Endothelial cell of umbilical vein (primary cell): ENCODE results near the gene CCDC15. TPM values are rescaled to one million over a fixed set of nuclear protein-coding genes. Genes with fewer than 3 reads are reported as not detected.

Source experiments
- BruUV-seq: library from RNA; stranded (reverse); fragments of 400-500 nt; replicated peaks from 2 replicates; lab custom pipeline; 2021; lab: Mats Ljungman, UMichigan
- CTCF ChIA-PET: fragments of 300-600, 350-600 bp; sonication (Branson Sonifier 250); formaldehyde crosslinking; loops from one replicate; lab custom pipeline; 2021; ENCODE audit warnings: antibody characterized with exemption, inconsistent platforms; lab: Charles Lee
- POLR2A ChIA-PET: fragments of 300-600, 350-600 bp; sonication (Branson Sonifier 250); formaldehyde crosslinking; loops from one replicate; lab custom pipeline; 2021; ENCODE audit warnings: antibody characterized with exemption, inconsistent platforms; lab: Charles Lee
- DNase-seq: peaks from one replicate; pipeline ENCODE4 v3.0.0-alpha.2; 2011; ENCODE audit warnings: low read depth, low spot score
- FAIRE-seq: peaks from 2 replicates; lab custom pipeline; 2011; peaks lifted over from hg19 to GRCh38; lab: Jason Lieb, UNC
- H2AFZ ChIP-seq: 2 replicates; pipeline ENCODE4 v1.6.0; 2012; ENCODE audit warnings: low read depth, low read length, control low read depth, inconsistent platforms
- H3K27ac ChIP-seq: 2 replicates; pipeline ENCODE4 v1.5.1; 2011; ENCODE audit warnings: low read depth, mild to moderate bottlenecking, control low read depth, low read length, moderate library complexity; ENCODE audit not compliant: insufficient read depth
- H3K27me3 ChIP-seq, 2 experiments: 2 replicates each; pipeline versions ENCODE4 v1.6.0 to v1.6.1; 2011; ENCODE audit warnings: low read length in 2 of 2, mixed read lengths in 1 of 2; ENCODE audit not compliant: control insufficient read depth in 2 of 2, insufficient read depth in 2 of 2
- H3K36me3 ChIP-seq, 2 experiments: 2 replicates in 1 of 2; 3 replicates in 1 of 2; pipeline ENCODE4 v1.5.1; 2011; ENCODE audit warnings: low read length in 2 of 2, mild to moderate bottlenecking in 1 of 2, moderate library complexity in 1 of 2; ENCODE audit not compliant: control insufficient read depth in 2 of 2, insufficient read depth in 2 of 2; ENCODE audit errors: extremely low read depth in 1 of 2
- H3K4me1 ChIP-seq: 3 replicates; pipeline ENCODE4 v1.5.1; 2011; ENCODE audit warnings: mild to moderate bottlenecking, low read length; ENCODE audit not compliant: control insufficient read depth, insufficient read depth; ENCODE audit errors: extremely low read depth
- H3K4me2 ChIP-seq: 2 replicates; pipeline ENCODE4 v1.6.1; 2011; ENCODE audit warnings: low read length, control low read depth, mixed read lengths; ENCODE audit not compliant: insufficient read depth
- H3K4me3 ChIP-seq, 3 experiments: fragments of 200-600 bp in 1 of 3; sonication (generic), shearing (Covaris generic) in 1 of 3; replicated peaks in 1 of 3; 2 replicates each; pipeline ENCODE4 v1.5.1; 2011 to 2016; ENCODE audit warnings: control low read depth in 3 of 3, low read length in 3 of 3, mild to moderate bottlenecking in 2 of 3, inconsistent platforms in 1 of 3, low read depth in 1 of 3, moderate library complexity in 1 of 3; ENCODE audit not compliant: insufficient read depth in 1 of 3
- H3K79me2 ChIP-seq: 2 replicates; pipeline ENCODE4 v1.6.0; 2012; ENCODE audit warnings: low read length, inconsistent platforms; ENCODE audit not compliant: control insufficient read depth, insufficient read depth
- H3K9ac ChIP-seq: replicated peaks from 2 replicates; pipeline ENCODE3; 2011; ENCODE audit warnings: low read length, control low read depth; ENCODE audit not compliant: insufficient read depth; ENCODE audit errors: extremely low read depth
- H3K9me1 ChIP-seq: replicated peaks from 3 replicates; pipeline ENCODE4 v1.6.0; 2011; ENCODE audit warnings: mild to moderate bottlenecking, low read length; ENCODE audit not compliant: control insufficient read depth, insufficient read depth; ENCODE audit errors: extremely low read depth
- H3K9me3 ChIP-seq: replicated peaks from 2 replicates; pipeline ENCODE4 v1.5.1; 2012; ENCODE audit warnings: low read length, inconsistent platforms; ENCODE audit not compliant: control insufficient read depth, insufficient read depth
- H4K20me1 ChIP-seq: replicated peaks from 2 replicates; pipeline ENCODE3; 2011; ENCODE audit warnings: mild to moderate bottlenecking, low read length; ENCODE audit not compliant: control insufficient read depth, insufficient read depth; ENCODE audit errors: extremely low read depth
- EZH2 ChIP-seq: IDR thresholded peaks from 2 replicates; pipeline ENCODE4 v1.6.1; 2012; ENCODE audit warnings: borderline replicate concordance, low read depth, mild to moderate bottlenecking, moderate library complexity, low read length, inconsistent platforms; ENCODE audit not compliant: severe bottlenecking
- FOS ChIP-seq: IDR thresholded peaks from 2 replicates; pipeline ENCODE4 v1.6.1; 2011; ENCODE audit warnings: mild to moderate bottlenecking, low read length, moderate library complexity, borderline replicate concordance; ENCODE audit not compliant: insufficient read depth
- GATA2 ChIP-seq: IDR thresholded peaks from 2 replicates; pipeline ENCODE4 v1.7.0; 2011; ENCODE audit warnings: low read depth, mild to moderate bottlenecking, moderate library complexity, mixed read lengths, low read length; ENCODE audit not compliant: insufficient read length, insufficient read depth
- JUN ChIP-seq: IDR thresholded peaks from 2 replicates; pipeline ENCODE4 v1.6.1; 2011; ENCODE audit warnings: borderline replicate concordance, low read depth; ENCODE audit not compliant: insufficient read length, insufficient read depth
- MYC ChIP-seq: IDR thresholded peaks from one replicate; pipeline ENCODE4 v1.6.1; 2011; ENCODE audit warnings: mild to moderate bottlenecking, low read depth, low read length
- POLR2A ChIP-seq: IDR thresholded peaks from 2 replicates; pipeline ENCODE4 v1.6.1; 2012; ENCODE audit warnings: low read depth, mild to moderate bottlenecking, control low read depth, low read length
- POLR2AphosphoS5 ChIP-seq: IDR thresholded peaks from 2 replicates; pipeline ENCODE4 v1.6.1; 2012; ENCODE audit warnings: low read depth, mild to moderate bottlenecking, control low read depth, low read length, moderate library complexity; ENCODE audit not compliant: insufficient read depth
- dilution Hi-C: fragments of 300-500 bp; cut with MboI; formaldehyde crosslinking; loops from one replicate; pipeline ENCODE4 v1.15.0; 2019; ENCODE audit warnings: low sequenced_read_pairs; ENCODE audit not compliant: extremely low pct_ligation_motif_present
- intact Hi-C: fragments of 100-400 bp; cut with micrococcal nuclease; formaldehyde crosslinking; loops from one replicate; pipeline ENCODE4 v1.10.0; 2022
- polyA plus RNA-seq, 4 experiments: library from polyadenylated mRNA; depleted of rRNA in 3 of 4; stranded (reverse) in 3 of 4; unstranded in 1 of 4; fragments of >200 nt; gene quantifications; 2 replicates each; pipeline versions ENCODE4 v1.2.1 to v1.2.3, GENCODE V29; 2011 to 2012; ENCODE audit warnings: missing spikeins in 1 of 4
- total RNA-seq: library from RNA; stranded (reverse); gene quantifications from 2 replicates; pipeline ENCODE4 v1.2.3, GENCODE V29; 2021
- TF ChIP-seq, protein P1 (sequence below): IDR thresholded peaks from 2 replicates; pipeline ENCODE4 v1.6.1; 2011; ENCODE audit not compliant: insufficient read depth, insufficient read length
- TF ChIP-seq, protein P2 (sequence below), 2 donors: IDR thresholded peaks; 1 replicate in 1 of 2; 2 replicates in 1 of 2; pipeline ENCODE4 v1.5.1; 2011; ENCODE audit warnings: low read length in 2 of 2, mild to moderate bottlenecking in 2 of 2, moderate library complexity in 2 of 2, control low read depth in 1 of 2, inconsistent platforms in 1 of 2, low read depth in 1 of 2; ENCODE audit not compliant: insufficient read depth in 1 of 2; ENCODE audit errors: extremely low read depth in 1 of 2

CCDC15 gene
- total and polyA plus RNA-seq, 2 donors (not counting 3 experiments of a cell fraction or from before 2014, with no cell fraction given), result 0.75 to 3.8 TPM

GRCh38 chr11:125064070-125064469 is 110.1 kb downstream of the CCDC15 start:
- Histone ChIP-seq H3K27ac (no peak overlapping the region), H3K4me1 (peaks cover 9% of the 10 kb centered on the region), H3K36me3 (no peaks in the 10 kb centered on the region), H3K4me2 (peak overlapping the region; percentile 88), H4K20me1 (no peaks in the 10 kb centered on the region), H2AFZ (peak overlapping the region; percentile 99), H3K27me3 (no peaks in the 10 kb centered on the region), H3K79me2 (no peaks in the 10 kb centered on the region), H3K4me3 (peak overlapping the region in 1 of 3 experiments; percentile 74), H3K9ac (no peak overlapping the region), H3K9me3 (no peaks in the 10 kb centered on the region), H3K9me1 (no peaks in the 10 kb centered on the region)
- CTCF ChIA-PET, result interaction anchor here (1.3 to 2.0 kb wide), 3 partner anchors 11 to 60 kb away, joined by 3 to 9 read pairs (median 4); no protein-coding TSS in a partner anchor
- no peak for DNase-seq
- TF ChIP-seq FOS, result no peak
- TF ChIP-seq POLR2A, result no peak
- FAIRE-seq, result peak; percentile 12
- POLR2A ChIA-PET, result no interaction called here
- no TSS peak for BruUV-seq
- dilution Hi-C loops, result no loop called here
- intact Hi-C loops, result no loop called here

DNA sequence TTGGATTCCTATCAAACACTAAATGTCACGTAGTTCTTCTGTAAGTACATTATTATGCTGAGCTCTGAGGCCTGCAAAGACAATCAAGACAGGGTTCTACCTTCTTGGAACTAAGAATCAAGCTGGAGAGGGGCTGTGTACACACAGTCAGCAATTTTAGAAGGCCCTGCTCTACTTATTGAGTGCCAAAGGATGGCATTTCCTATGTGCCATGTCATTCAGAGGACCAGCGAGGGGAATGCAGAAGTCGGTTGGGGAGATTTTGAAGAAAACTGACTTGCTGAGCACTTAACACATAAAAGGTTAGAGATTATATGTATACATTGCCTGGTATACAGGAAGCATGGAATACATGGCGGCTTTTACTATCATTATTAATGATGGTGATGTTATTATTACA is 114.4 kb downstream of the CCDC15 start:
- no peak overlapping the region for H3K27ac ChIP-seq
- no peak overlapping the region for H2AFZ ChIP-seq
- no peaks in the 10 kb centered on the region for H3K9me1 ChIP-seq
- intact Hi-C loops, result no loop called here
- POLR2A ChIA-PET, result no interaction called here
- no peak overlapping the region for H3K4me2 ChIP-seq
- dilution Hi-C loops, result no loop called here
- H4K20me1 ChIP-seq, result no peaks in the 10 kb centered on the region
- no peaks in the 10 kb centered on the region for H3K36me3 ChIP-seq
- TF ChIP-seq, protein P1, sequence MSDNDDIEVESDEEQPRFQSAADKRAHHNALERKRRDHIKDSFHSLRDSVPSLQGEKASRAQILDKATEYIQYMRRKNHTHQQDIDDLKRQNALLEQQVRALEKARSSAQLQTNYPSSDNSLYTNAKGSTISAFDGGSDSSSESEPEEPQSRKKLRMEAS, result no peak
- TF ChIP-seq, protein P2, sequence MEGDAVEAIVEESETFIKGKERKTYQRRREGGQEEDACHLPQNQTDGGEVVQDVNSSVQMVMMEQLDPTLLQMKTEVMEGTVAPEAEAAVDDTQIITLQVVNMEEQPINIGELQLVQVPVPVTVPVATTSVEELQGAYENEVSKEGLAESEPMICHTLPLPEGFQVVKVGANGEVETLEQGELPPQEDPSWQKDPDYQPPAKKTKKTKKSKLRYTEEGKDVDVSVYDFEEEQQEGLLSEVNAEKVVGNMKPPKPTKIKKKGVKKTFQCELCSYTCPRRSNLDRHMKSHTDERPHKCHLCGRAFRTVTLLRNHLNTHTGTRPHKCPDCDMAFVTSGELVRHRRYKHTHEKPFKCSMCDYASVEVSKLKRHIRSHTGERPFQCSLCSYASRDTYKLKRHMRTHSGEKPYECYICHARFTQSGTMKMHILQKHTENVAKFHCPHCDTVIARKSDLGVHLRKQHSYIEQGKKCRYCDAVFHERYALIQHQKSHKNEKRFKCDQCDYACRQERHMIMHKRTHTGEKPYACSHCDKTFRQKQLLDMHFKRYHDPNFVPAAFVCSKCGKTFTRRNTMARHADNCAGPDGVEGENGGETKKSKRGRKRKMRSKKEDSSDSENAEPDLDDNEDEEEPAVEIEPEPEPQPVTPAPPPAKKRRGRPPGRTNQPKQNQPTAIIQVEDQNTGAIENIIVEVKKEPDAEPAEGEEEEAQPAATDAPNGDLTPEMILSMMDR (IDR thresholded peaks at IDR 0.05; ENCODE audit: extremely low read depth in 1 of 2, insufficient read depth in 1 of 2, low read depth in 1 of 2, low read length in 2 of 2), result no peak
- TF ChIP-seq GATA2 (no peak), FOS (no peak), MYC (no peak), EZH2 (no peak), POLR2AphosphoS5 (no peak), JUN (no peak)
- H3K27me3 ChIP-seq, result no peaks in the 10 kb centered on the region
- CTCF ChIA-PET, result no interaction called here
- FAIRE-seq (no peak), DNase-seq (no peak)
- no peak overlapping the region for H3K4me3 ChIP-seq
- H3K4me1 ChIP-seq, result peaks cover 14% of the 10 kb centered on the region
- BruUV-seq, result no TSS peak
- no peaks in the 10 kb centered on the region for H3K79me2 ChIP-seq
- no peaks in the 10 kb centered on the region for H3K9me3 ChIP-seq
- H3K9ac ChIP-seq, result no peak overlapping the region
